SIG-M5 (cell line): ENCODE data around the gene PCBD2.
"Not testable (repeated sequence)": the region's sequence is repeated elsewhere in the genome, so short reads cannot be mapped to it uniquely, and the experiment has no call there.

Experiments
- DNase-seq: peaks from one replicate; lab custom pipeline; 2025; lab: John Stamatoyannopoulos, UW

PCBD2 gene

GRCh38 chr5:134904610-134905245 is at the start of gene PCBD2:
Gene PCBD2, plus strand, starts transcription at chr5:134905131. Its CDS starts 9 bp downstream, at chr5:134905140.
- DNase-seq: peak; percentile 85

- not testable (repeated sequence) for DNase-seq
These were observed 48.5 kb upstream of the PCBD2 start for GRCh38 chr5:134856465-134856864.

GRCh38 chr5:134857401-134857800 is 47.5 kb upstream of the PCBD2 start:
- DNase-seq: no peak

DNA sequence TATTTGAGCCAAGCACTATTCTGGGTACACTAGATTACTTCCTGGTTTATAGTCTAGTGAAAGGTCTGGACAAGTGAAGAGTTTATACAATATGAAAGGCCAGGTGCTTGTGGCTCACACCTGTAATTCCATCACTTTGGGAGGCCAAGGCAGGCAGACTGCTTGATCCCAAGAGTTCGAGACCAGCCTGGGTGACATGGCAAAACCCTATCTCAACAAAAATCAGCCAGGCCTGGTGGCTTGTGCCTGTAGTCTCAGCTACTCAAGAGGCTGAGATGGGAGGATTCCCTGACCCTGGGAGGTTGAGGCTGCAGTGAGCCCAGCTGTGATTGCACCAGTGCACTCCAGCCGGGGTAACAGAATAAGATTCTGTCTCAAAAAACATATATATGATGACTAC is 40.2 kb upstream of the PCBD2 start:
- DNase-seq: no peak

DNA sequence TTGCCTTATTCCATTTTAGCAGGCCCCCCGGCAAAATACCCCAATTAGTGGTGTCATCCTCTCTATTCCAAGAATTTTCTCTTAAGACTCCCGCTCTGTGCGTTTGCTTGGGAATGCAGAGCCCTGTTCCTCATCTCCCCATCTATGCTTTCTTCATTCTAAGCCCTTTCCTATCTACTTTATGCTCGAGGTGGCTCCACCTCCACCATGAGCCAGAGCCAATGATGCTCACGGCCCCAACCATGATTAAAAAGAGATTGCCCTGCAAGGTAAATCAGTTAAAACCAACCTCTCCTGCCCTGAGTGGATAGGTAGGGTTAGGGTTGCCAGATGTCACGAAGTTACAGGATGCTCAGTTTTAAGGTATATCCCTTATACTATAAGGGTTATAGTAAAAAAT is 31.4 kb upstream of the PCBD2 start:
- no peak for DNase-seq

GRCh38 chr5:134873987-134874830 is 30.7 kb upstream of the PCBD2 start, which contains the start of gene TXNDC15:
Gene TXNDC15, plus strand, starts transcription at chr5:134874371. Its CDS starts 57 bp downstream, at chr5:134874428.
- no peak for DNase-seq

DNA sequence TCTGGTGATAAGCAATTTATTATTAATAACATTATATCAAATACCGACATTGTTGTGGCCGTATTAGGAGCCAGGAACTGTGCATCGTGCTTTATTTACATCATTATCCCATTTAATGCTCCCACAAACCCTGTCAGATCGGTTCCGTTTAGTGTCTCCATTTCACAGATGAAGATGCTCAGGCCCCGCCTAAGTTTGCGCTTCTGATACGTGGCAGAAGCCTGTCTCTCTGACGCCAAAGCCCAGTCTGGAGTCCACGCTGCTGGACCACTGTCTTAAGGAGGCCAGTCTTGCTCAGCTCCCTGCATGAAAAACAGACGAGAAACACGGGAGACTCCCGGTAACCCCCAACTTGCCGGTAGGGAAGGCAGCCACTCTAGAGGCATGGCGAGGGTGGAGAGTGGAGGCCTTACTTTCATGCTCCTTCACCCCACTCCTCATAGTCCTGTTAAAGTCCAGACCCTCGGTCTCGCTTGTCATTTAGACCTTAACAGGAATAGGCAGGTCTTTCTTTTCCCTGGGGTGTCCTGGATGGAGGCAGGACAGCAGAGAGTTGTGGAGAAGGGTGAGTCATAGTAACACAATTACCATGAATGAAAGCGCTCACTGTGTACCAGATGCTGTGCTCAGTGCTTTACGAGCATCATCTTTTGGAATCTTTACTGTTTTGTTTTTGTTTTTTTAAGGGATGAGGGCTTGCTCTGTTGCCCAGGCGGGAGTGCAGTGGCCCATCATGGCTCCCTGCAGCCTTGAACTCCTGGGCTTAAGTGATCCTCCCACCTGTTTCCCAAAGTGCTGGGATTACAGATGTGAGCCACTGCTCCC is 29.9 kb upstream of the PCBD2 start:
- DNase-seq: no peak

DNA sequence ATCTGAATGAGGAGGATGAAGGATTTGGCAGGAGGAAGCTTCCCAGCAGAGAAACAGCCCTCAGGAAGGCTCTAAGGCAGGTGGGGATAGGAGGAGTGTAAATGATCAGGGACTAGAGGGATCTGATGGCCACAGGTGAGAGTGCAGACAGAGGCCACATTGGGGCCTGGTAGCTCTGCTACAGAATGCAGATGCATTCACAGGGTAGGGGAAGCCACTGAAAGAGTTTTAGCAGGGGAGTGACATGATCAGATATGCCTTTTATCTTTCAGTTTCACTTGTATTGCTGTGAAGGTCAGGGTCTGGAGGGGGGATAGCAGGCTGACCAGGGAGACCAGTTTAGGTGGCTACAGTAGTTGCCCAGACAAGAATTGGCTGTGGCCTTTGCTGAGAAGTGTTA is 27.8 kb upstream of the PCBD2 start:
- no peak for DNase-seq

DNA sequence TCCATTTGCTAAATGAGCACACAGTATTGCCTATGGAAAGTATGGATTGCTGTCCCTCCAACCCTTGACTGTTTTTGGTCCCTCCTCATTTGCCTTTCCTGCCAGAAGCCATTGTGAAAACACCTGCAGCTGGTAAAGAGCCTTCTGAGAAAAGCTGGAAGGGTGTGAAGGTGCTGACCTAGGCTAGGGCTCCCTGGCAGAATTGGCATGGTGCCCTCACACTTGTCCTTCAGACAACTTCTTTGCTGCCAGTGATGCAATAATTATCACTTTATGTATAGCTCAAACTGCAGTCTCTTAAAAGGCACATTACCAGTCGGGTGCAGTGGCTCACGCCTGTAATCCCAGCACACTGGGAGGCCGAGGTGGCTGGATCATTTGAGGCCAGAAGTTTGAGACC is 26.5 kb upstream of the PCBD2 start:
- DNase-seq: no peak

DNA sequence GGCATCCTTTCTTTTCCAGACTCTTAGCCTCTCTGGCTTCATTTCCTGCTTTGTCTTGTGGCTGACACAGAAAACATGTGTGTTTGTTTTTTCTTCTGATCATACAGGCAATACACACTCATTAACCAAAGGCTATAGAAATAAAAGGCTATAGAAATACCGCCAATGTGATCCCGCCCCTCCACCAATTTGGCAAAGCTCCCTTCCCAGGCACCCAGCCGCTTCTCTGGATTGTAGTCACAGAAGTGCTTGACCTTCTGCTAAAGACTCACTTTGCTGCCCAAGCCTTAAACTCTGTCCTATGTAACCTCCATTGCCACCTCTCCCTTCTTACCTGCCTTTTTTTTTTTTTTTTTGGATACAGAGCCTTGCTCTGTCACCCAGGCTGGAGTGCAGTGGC is 25.5 kb upstream of the PCBD2 start:
- DNase-seq: no peak

GRCh38 chr5:134880937-134881336 is 24.0 kb upstream of the PCBD2 start:
- not testable (repeated sequence) for DNase-seq

DNA sequence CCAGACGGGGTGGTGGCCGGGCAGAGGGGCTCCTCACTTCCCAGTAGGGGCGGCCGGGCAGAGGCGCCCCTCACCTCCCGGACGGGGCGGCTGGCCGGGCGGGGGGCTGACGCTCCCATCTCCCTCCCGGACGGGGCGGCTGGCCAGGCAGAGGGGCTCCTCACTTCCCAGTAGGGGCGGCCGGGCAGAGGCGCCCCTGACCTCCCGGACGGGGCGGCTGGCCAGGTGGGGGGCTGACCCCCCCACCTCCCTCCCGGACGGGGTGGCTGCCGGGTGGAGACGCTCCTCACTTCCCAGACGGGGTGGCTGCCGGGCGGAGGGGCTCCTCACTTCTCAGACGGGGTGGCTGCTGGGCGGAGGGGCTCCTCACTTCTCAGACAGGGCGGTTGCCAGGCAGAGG is 23.2 kb upstream of the PCBD2 start:
- DNase-seq: not testable (repeated sequence)

- no peak for DNase-seq
These were observed 17.3 kb upstream of the PCBD2 start for GRCh38 chr5:134887593-134888159.

GRCh38 chr5:134889335-134889734 is 15.6 kb upstream of the PCBD2 start:
- DNase-seq: no peak

- DNase-seq: no peak
These were observed 13.5 kb upstream of the PCBD2 start for GRCh38 chr5:134891473-134891872.

DNA sequence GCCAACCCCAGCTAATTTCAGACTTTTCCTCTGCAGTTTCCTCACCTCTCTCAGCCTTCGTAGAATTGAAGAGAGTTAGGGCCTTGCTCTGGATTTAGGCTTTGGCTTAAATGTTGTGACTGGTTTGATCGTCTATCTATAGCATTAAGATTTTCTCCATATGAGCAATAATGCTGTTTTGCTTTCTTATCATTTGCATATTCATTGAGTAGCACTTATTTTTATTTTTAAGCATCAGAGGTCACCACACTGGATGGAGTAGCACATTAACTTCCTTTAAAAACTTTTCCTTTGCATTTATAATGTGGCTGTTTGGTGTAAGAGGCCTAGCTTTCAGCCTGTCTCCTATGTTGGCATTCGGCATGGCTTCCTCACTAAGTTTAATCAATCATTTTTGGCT is 12.6 kb upstream of the PCBD2 start:
- DNase-seq: no peak

DNA sequence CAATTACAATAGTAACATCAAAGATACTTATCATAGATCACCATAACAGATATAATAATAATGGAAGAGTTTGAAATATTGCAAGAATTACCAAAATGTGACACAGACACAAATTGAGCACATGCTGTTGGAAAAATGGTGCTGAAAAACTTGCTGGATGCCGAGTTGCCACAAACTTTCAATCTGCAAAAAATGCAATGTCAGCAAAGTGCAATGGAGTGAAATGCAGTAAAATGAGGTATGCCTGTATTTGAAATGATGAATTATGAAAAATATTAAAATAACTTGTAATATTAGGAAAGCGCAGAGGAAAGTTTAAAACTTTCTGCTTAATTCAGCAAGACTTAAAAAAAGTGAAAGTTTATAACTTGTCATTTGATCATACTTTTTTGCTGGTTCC is 12.0 kb upstream of the PCBD2 start:
- DNase-seq: no peak

DNA sequence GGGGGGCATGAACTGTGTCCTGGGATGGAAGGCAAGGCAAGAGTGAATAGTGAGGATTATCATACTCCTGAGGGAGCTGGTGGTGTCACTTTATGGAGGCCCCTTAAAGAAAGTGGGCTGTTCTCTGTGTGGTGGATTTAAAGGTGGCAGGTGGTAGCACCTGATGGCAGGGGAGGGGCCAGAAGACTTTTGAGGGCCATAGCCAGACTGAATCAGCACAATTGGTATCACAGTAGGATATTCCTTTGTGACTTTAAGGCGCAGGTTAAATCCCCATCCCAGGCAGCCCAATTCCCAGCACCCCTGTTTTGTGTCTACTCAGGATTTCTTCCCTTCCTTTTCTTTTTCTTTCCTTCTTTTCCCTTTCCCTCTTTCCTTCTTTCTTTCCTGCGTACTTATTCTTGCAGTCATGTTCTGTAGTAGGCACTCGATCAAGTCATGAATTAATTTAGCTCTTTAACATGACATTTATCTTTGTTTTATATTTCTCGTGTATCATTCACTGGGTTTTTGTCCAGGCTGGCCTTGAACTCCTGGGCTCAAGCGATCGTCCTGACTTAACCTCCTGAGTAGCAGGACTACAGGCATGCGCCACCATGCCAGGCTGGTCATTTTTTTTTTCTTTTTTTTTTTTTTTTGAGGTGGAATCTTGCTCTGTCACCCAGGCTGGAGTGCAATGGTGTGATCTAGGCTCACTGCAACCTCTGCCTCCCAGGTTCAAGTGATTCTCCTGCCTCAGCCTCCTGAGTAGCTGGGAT is 11.0 kb upstream of the PCBD2 start:
- no peak for DNase-seq

GRCh38 chr5:134902071-134902801 is 2.7 kb upstream of the PCBD2 start:
- DNase-seq: no peak

GRCh38 chr5:134905246-134905996 is 490 bp downstream of the PCBD2 start:
- peak; percentile 24 for DNase-seq
